HG03108 (cell line): ENCODE results near the gene B9D2.
"Not testable (repeated sequence)": the region's sequence is repeated elsewhere in the genome, so short reads cannot be mapped to it uniquely, and the experiment has no call there.

Experiments
- ATAC-seq: cut with Tn5 transposase; IDR thresholded peaks from one replicate; pipeline ENCODE4 v1.9.1; 2021; ENCODE audit warnings: moderate library complexity; ENCODE audit not compliant: unreplicated experiment

The B9D2 gene

GRCh38 chr19:41363753-41364523 lies at the start of gene B9D2:
Gene B9D2, minus strand, starts transcription at chr19:41364149. Its CDS starts 630 bp downstream, at chr19:41363519.
- ATAC-seq = peak; percentile 80

GRCh38 chr19:41412953-41413352 lies 49.0 kb upstream of the B9D2 start:
- ATAC-seq = no peak

- ATAC-seq = no peak
These were observed 48.0 kb upstream of the B9D2 start for GRCh38 chr19:41411968-41412265.

- no peak for ATAC-seq
These were observed 47.4 kb upstream of the B9D2 start for GRCh38 chr19:41411100-41411967.

GRCh38 chr19:41410336-41411054 lies 46.5 kb upstream of the B9D2 start:
- ATAC-seq = no peak

GRCh38 chr19:41409288-41409687 lies 45.3 kb upstream of the B9D2 start:
- no peak for ATAC-seq

- not testable (repeated sequence) for ATAC-seq
These were observed 44.9 kb upstream of the B9D2 start for GRCh38 chr19:41408846-41409245.

- ATAC-seq = no peak
These were observed 44.3 kb upstream of the B9D2 start for GRCh38 chr19:41408256-41408655.

GRCh38 chr19:41407271-41407670 lies 43.3 kb upstream of the B9D2 start:
- no peak for ATAC-seq

GRCh38 chr19:41405776-41406175 lies 41.8 kb upstream of the B9D2 start:
- ATAC-seq = no peak

GRCh38 chr19:41403181-41403970 lies 39.4 kb upstream of the B9D2 start:
- ATAC-seq = no peak

GRCh38 chr19:41402010-41402409 lies 38.1 kb upstream of the B9D2 start:
- ATAC-seq = no peak

- no peak for ATAC-seq
These were observed 37.5 kb upstream of the B9D2 start for GRCh38 chr19:41401483-41401882.

GRCh38 chr19:41399525-41399924 lies 35.6 kb upstream of the B9D2 start:
- ATAC-seq = no peak

- no peak for ATAC-seq
These were observed 35.1 kb upstream of the B9D2 start for GRCh38 chr19:41399091-41399490.

GRCh38 chr19:41398598-41398997 lies 34.6 kb upstream of the B9D2 start:
- no peak for ATAC-seq

GRCh38 chr19:41398050-41398418 lies 34.1 kb upstream of the B9D2 start:
- ATAC-seq = no peak

- peak; percentile 92 for ATAC-seq
These were observed 33.4 kb upstream of the B9D2 start, which contains the start of the genes BCKDHA and EXOSC5 for GRCh38 chr19:41397086-41398049. Gene BCKDHA, plus strand, starts transcription at chr19:41397818. Its CDS starts 10 bp downstream, at chr19:41397828. Gene EXOSC5, minus strand, starts transcription at chr19:41397359. Its CDS starts 31 bp downstream, at chr19:41397328.

- no peak for ATAC-seq
These were observed 31.4 kb upstream of the B9D2 start for GRCh38 chr19:41395355-41395754.
